WTC11 (cell line): ENCODE data around the gene PCDHB12.

Source experiments
- ATF1 ChIP-seq: sonication (generic); formaldehyde crosslinking; IDR thresholded peaks from 2 replicates; pipeline ENCODE4 v1.8.1; 2023; ENCODE audit warnings: mild to moderate bottlenecking, moderate library complexity, missing genetic modification reagents
- CREB1 ChIP-seq: sonication (generic); formaldehyde crosslinking; IDR thresholded peaks from 2 replicates; pipeline ENCODE4 v1.8.0; 2023; ENCODE audit warnings: mild to moderate bottlenecking, missing genetic modification reagents
- E2F5 ChIP-seq: sonication (generic); formaldehyde crosslinking; IDR thresholded peaks from 2 replicates; pipeline ENCODE4 v1.8.1; 2022; ENCODE audit warnings: mild to moderate bottlenecking, moderate library complexity, missing genetic modification reagents
- ELF4 ChIP-seq: sonication (generic); formaldehyde crosslinking; IDR thresholded peaks from 2 replicates; pipeline ENCODE4 v1.8.1; 2022; ENCODE audit warnings: low read depth, mild to moderate bottlenecking, moderate library complexity, missing genetic modification reagents
- JUN ChIP-seq: sonication (generic); formaldehyde crosslinking; IDR thresholded peaks from 2 replicates; pipeline ENCODE4 v1.8.0; 2023; ENCODE audit warnings: mild to moderate bottlenecking, missing genetic modification reagents
- MAX ChIP-seq: sonication (generic); formaldehyde crosslinking; IDR thresholded peaks from 2 replicates; pipeline ENCODE4 v1.8.0; 2022; ENCODE audit warnings: mild to moderate bottlenecking, missing genetic modification reagents
- RORB ChIP-seq: fragments of 250-450 bp; sonication (Bioruptor Pico); IDR thresholded peaks from 2 replicates; pipeline ENCODE4 v1.9.0; 2021; ENCODE audit warnings: mild to moderate bottlenecking
- SP1 ChIP-seq: sonication (generic); formaldehyde crosslinking; conservative IDR thresholded peaks from 2 replicates; pipeline ENCODE4 v1.8.1; 2022; ENCODE audit warnings: missing genetic modification reagents
- ZNF263 ChIP-seq: sonication (generic); formaldehyde crosslinking; IDR thresholded peaks from 2 replicates; pipeline ENCODE4 v1.8.1; 2022; ENCODE audit warnings: low read depth, mild to moderate bottlenecking, moderate library complexity, missing genetic modification reagents
- TF ChIP-seq, protein P1 (sequence below): sonication (generic); formaldehyde crosslinking; IDR thresholded peaks from 2 replicates; pipeline ENCODE4 v1.8.1; 2022; ENCODE audit warnings: low read depth, mild to moderate bottlenecking, moderate library complexity, missing genetic modification reagents, borderline replicate concordance
- TF ChIP-seq, protein P2 (sequence below): fragments of 200-600 bp; IDR thresholded peaks from 2 replicates; pipeline ENCODE4 v1.8.0; 2022; ENCODE audit warnings: antibody characterized with exemption
- TF ChIP-seq, protein P3 (sequence below): sonication (generic); formaldehyde crosslinking; IDR thresholded peaks from 2 replicates; pipeline ENCODE4 v1.8.1; 2023; ENCODE audit warnings: mild to moderate bottlenecking, missing genetic modification reagents

GRCh38 chr5:141182248-141182647 lies 26.3 kb upstream of the PCDHB12 start, which contains the start of gene PCDHB16:
- TF ChIP-seq JUN (no peak), MAX (CRISPR knock-in tag) (0 out of 2 replicates have a peak, but pooled peaks have one; percentile 16), CREB1 (CRISPR knock-in tag) (no peak), ZNF263 (CRISPR knock-in tag) (no peak), ELF4 (CRISPR knock-in tag) (no peak), ATF1 (CRISPR knock-in tag) (no peak), SP1 (CRISPR knock-in tag) (no peak), E2F5 (CRISPR knock-in tag) (no peak), RORB (no peak)
- TF ChIP-seq, protein P1, sequence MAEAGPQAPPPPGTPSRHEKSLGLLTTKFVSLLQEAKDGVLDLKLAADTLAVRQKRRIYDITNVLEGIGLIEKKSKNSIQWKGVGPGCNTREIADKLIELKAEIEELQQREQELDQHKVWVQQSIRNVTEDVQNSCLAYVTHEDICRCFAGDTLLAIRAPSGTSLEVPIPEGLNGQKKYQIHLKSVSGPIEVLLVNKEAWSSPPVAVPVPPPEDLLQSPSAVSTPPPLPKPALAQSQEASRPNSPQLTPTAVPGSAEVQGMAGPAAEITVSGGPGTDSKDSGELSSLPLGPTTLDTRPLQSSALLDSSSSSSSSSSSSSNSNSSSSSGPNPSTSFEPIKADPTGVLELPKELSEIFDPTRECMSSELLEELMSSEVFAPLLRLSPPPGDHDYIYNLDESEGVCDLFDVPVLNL = no peak
- TF ChIP-seq, protein P2, sequence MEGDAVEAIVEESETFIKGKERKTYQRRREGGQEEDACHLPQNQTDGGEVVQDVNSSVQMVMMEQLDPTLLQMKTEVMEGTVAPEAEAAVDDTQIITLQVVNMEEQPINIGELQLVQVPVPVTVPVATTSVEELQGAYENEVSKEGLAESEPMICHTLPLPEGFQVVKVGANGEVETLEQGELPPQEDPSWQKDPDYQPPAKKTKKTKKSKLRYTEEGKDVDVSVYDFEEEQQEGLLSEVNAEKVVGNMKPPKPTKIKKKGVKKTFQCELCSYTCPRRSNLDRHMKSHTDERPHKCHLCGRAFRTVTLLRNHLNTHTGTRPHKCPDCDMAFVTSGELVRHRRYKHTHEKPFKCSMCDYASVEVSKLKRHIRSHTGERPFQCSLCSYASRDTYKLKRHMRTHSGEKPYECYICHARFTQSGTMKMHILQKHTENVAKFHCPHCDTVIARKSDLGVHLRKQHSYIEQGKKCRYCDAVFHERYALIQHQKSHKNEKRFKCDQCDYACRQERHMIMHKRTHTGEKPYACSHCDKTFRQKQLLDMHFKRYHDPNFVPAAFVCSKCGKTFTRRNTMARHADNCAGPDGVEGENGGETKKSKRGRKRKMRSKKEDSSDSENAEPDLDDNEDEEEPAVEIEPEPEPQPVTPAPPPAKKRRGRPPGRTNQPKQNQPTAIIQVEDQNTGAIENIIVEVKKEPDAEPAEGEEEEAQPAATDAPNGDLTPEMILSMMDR = peak; percentile 61
- TF ChIP-seq, protein P3, sequence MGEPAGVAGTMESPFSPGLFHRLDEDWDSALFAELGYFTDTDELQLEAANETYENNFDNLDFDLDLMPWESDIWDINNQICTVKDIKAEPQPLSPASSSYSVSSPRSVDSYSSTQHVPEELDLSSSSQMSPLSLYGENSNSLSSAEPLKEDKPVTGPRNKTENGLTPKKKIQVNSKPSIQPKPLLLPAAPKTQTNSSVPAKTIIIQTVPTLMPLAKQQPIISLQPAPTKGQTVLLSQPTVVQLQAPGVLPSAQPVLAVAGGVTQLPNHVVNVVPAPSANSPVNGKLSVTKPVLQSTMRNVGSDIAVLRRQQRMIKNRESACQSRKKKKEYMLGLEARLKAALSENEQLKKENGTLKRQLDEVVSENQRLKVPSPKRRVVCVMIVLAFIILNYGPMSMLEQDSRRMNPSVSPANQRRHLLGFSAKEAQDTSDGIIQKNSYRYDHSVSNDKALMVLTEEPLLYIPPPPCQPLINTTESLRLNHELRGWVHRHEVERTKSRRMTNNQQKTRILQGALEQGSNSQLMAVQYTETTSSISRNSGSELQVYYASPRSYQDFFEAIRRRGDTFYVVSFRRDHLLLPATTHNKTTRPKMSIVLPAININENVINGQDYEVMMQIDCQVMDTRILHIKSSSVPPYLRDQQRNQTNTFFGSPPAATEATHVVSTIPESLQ (CRISPR knock-in tag) = no peak
